Activated CD8-positive, alpha-beta memory T cell treated with anti-CD3 and anti-CD28 coated beads for 24 hours (primary cell): ENCODE data around the gene OR5AN1.
"Not testable (repeated sequence)": the region's sequence is repeated elsewhere in the genome, so short reads cannot be mapped to it uniquely, and the experiment has no call there.

Experiments used
- DNase-seq: peaks from one replicate; pipeline ENCODE4 v3.0.0-alpha.2; 2020

The OR5AN1 gene

GRCh38 chr11:59358595-59358994, at the start of gene OR5AN1:
Gene OR5AN1, plus strand, starts transcription at chr11:59358895. Its CDS starts 5,564 bp downstream, at chr11:59364459.
- no peak for DNase-seq

- no peak for DNase-seq
These were observed 23.7 kb upstream of the OR5AN1 start for GRCh38 chr11:59335001-59335400.

GRCh38 chr11:59336176-59336575, 22.5 kb upstream of the OR5AN1 start:
- no peak for DNase-seq

- no peak for DNase-seq
These were observed 21.8 kb upstream of the OR5AN1 start for GRCh38 chr11:59336931-59337330.

- not testable (repeated sequence) for DNase-seq
These were observed 9.0 kb upstream of the OR5AN1 start for GRCh38 chr11:59349657-59350056.

GRCh38 chr11:59355226-59355625, 3.5 kb upstream of the OR5AN1 start:
- DNase-seq = no peak

- DNase-seq = no peak
These were observed 2.1 kb upstream of the OR5AN1 start for GRCh38 chr11:59356561-59356960.

GRCh38 chr11:59358020-59358419, 675 bp upstream of the OR5AN1 start:
- no peak for DNase-seq

- DNase-seq = no peak
These were observed 6.7 kb downstream of the OR5AN1 start for GRCh38 chr11:59365232-59366018.

GRCh38 chr11:59368238-59369022, 9.7 kb downstream of the OR5AN1 start:
- DNase-seq = no peak

GRCh38 chr11:59372324-59372723, 13.6 kb downstream of the OR5AN1 start:
- not testable (repeated sequence) for DNase-seq

GRCh38 chr11:59380263-59381059, 21.8 kb downstream of the OR5AN1 start:
- DNase-seq = no peak

GRCh38 chr11:59394186-59394585, 35.5 kb downstream of the OR5AN1 start:
- no peak for DNase-seq

- DNase-seq = no peak
These were observed 42.0 kb downstream of the OR5AN1 start for GRCh38 chr11:59400461-59401261.

- DNase-seq = no peak
These were observed 42.5 kb downstream of the OR5AN1 start for GRCh38 chr11:59401262-59401552.

GRCh38 chr11:59403546-59403945, 44.9 kb downstream of the OR5AN1 start:
- no peak for DNase-seq

- no peak for DNase-seq
These were observed 55.0 kb downstream of the OR5AN1 start for GRCh38 chr11:59413646-59414045.

- DNase-seq = no peak
These were observed 56.4 kb downstream of the OR5AN1 start for GRCh38 chr11:59415111-59415510.

- DNase-seq = no peak
These were observed 57.9 kb downstream of the OR5AN1 start for GRCh38 chr11:59416613-59417012.

GRCh38 chr11:59417023-59417422, 58.3 kb downstream of the OR5AN1 start:
- no peak for DNase-seq

- no peak for DNase-seq
These were observed 59.5 kb downstream of the OR5AN1 start for GRCh38 chr11:59418156-59418555.
